Adrenal gland (tissue), 5 donors: ENCODE data around the gene PNLDC1.
"Not testable (repeated sequence)": the region's sequence is repeated elsewhere in the genome, so short reads cannot be mapped to it uniquely, and the experiment has no call there.

ENCODE experiments used
- POLR2A ChIP-seq, 2 donors: fragments of 450-650 bp; IDR thresholded peaks; one replicate each; pipeline ENCODE4 v1.6.1; 2017; ENCODE audit warnings: antibody characterized with exemption in 2 of 2, mild to moderate bottlenecking in 2 of 2, moderate library complexity in 1 of 2
- TF ChIP-seq, protein P1 (sequence below), 6 experiments: fragments of 450-650 bp in 4 of 6; fragments of 200-600 bp in 2 of 6; sonication (generic) in 1 of 6; IDR thresholded peaks; 1 replicate in 5 of 6; 2 replicates in 1 of 6; pipeline versions ENCODE4 v1.5.1 to v1.8.0; 2016 to 2021; ENCODE audit warnings: antibody characterized with exemption in 6 of 6, mild to moderate bottlenecking in 2 of 6, moderate library complexity in 1 of 6
- donor health status: DM: no; HTN: no; CAD: no.

DNA sequence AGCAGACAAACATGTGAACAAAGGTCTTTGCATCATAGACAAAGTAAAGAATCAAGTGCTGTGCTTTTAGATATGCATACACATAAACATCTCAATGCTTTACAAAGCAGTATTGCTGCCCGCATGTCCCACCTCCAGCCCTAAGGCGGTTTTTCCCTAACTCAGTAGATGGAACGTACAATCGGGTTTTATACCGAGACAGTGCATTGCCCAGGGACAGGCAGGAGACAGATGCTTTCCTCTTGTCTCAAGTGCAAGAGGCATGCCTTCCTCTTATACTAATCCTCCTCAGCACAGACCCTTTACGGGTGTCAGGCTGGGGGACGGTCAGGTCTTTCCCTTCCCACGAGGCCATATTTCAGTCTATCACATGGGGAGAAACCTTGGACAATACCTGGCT is 5.1 kb upstream of the PNLDC1 start:
- TF ChIP-seq, protein P1, sequence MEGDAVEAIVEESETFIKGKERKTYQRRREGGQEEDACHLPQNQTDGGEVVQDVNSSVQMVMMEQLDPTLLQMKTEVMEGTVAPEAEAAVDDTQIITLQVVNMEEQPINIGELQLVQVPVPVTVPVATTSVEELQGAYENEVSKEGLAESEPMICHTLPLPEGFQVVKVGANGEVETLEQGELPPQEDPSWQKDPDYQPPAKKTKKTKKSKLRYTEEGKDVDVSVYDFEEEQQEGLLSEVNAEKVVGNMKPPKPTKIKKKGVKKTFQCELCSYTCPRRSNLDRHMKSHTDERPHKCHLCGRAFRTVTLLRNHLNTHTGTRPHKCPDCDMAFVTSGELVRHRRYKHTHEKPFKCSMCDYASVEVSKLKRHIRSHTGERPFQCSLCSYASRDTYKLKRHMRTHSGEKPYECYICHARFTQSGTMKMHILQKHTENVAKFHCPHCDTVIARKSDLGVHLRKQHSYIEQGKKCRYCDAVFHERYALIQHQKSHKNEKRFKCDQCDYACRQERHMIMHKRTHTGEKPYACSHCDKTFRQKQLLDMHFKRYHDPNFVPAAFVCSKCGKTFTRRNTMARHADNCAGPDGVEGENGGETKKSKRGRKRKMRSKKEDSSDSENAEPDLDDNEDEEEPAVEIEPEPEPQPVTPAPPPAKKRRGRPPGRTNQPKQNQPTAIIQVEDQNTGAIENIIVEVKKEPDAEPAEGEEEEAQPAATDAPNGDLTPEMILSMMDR (IDR thresholded peaks at IDR 0.05) = not testable (repeated sequence)
- TF ChIP-seq POLR2A (IDR thresholded peaks at IDR 0.05) = not testable (repeated sequence)
